Endothelial cell of umbilical vein (primary cell): ENCODE data around the gene CYP11A1.

Experiments used
- CTCF ChIP-seq, 2 donors: IDR thresholded peaks; 1 replicate in 1 of 2; 2 replicates in 1 of 2; pipeline ENCODE4 v1.5.1; 2011; ENCODE audit warnings: low read length in 2 of 2, mild to moderate bottlenecking in 2 of 2, moderate library complexity in 2 of 2, control low read depth in 1 of 2, inconsistent platforms in 1 of 2, low read depth in 1 of 2; ENCODE audit not compliant: insufficient read depth in 1 of 2; ENCODE audit errors: extremely low read depth in 1 of 2
- POLR2A ChIP-seq: IDR thresholded peaks from 2 replicates; pipeline ENCODE4 v1.6.1; 2012; ENCODE audit warnings: low read depth, mild to moderate bottlenecking, control low read depth, low read length
- POLR2AphosphoS5 ChIP-seq: IDR thresholded peaks from 2 replicates; pipeline ENCODE4 v1.6.1; 2012; ENCODE audit warnings: low read depth, mild to moderate bottlenecking, control low read depth, low read length, moderate library complexity; ENCODE audit not compliant: insufficient read depth
- TF ChIP-seq, protein P1 (sequence below): IDR thresholded peaks from 2 replicates; pipeline ENCODE4 v1.6.1; 2011; ENCODE audit not compliant: insufficient read depth, insufficient read length

- no peak for TF ChIP-seq POLR2AphosphoS5
- no peak for TF ChIP-seq CTCF (IDR thresholded peaks at IDR 0.05; ENCODE audit: extremely low read depth in 1 of 2, insufficient read depth in 1 of 2, low read depth in 1 of 2, low read length in 2 of 2)
- no peak for TF ChIP-seq POLR2A
- TF ChIP-seq, protein P1, sequence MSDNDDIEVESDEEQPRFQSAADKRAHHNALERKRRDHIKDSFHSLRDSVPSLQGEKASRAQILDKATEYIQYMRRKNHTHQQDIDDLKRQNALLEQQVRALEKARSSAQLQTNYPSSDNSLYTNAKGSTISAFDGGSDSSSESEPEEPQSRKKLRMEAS = no peak
Observed at GRCh38 chr15:74337146-74337545, 30.3 kb downstream of the CYP11A1 start.
